Activated T-cell treated with anti-CD3 and anti-CD28 coated beads, Interleukin-2, amount 50 U/mL, for 4 hours (primary cell): ENCODE measurements around the gene CDKN2A. TPM values are rescaled to one million over a fixed set of nuclear protein-coding genes. Genes with fewer than 3 reads are reported as not detected.

Source experiments
- ATAC-seq, 2 donors: fragments of 200-7000 bp; cut with Tn5 transposase; one replicate each; pipeline ENCODE4 v1.10.0; 2021
- DNase-seq: peaks from one replicate; pipeline ENCODE4 v3.0.0-alpha.2; 2020
- H3K27me3 Mint-ChIP-seq: one replicate; pipeline ENCODE4 v1.8.0; 2021; ENCODE audit warnings: low read depth, mixed read lengths
- H3K36me3 Mint-ChIP-seq: one replicate; pipeline ENCODE4 v1.8.0; 2022; ENCODE audit warnings: mixed read lengths; ENCODE audit not compliant: insufficient read depth
- H3K4me1 Mint-ChIP-seq: one replicate; pipeline ENCODE4 v1.8.0; 2021; ENCODE audit warnings: low read depth, mixed read lengths
- H3K4me3 Mint-ChIP-seq: one replicate; pipeline ENCODE4 v1.8.0; 2021; ENCODE audit warnings: mild to moderate bottlenecking, moderate library complexity, mixed read lengths
- H3K9me3 Mint-ChIP-seq: one replicate; pipeline ENCODE4 v1.8.0; 2021; ENCODE audit warnings: mixed read lengths
- total RNA-seq, 3 donors: library from RNA; stranded (reverse); gene quantifications; one replicate each; pipeline ENCODE4 v1.2.1, GENCODE V29; 2021

The CDKN2A gene
- total RNA-seq, 3 donors from 2014 or later, result 1.2 to 2.7 (median 1.4) TPM

- peaks cover 9% of the 10 kb centered on the region for H3K4me1 Mint-ChIP-seq
- DNase-seq (no peak), ATAC-seq (no peak)
- H3K27me3 Mint-ChIP-seq, result peaks cover 11% of the 10 kb centered on the region
- H3K4me3 Mint-ChIP-seq, result peak overlapping the region; percentile 95
- H3K9me3 Mint-ChIP-seq, result no peaks in the 10 kb centered on the region
- no peaks in the 10 kb centered on the region for H3K36me3 Mint-ChIP-seq
Observed at GRCh38 chr9:21996438-21996837, 2.2 kb upstream of the CDKN2A start.

GRCh38 chr9:21995666-21996398 lies 1.6 kb upstream of the CDKN2A start:
- H3K4me1 Mint-ChIP-seq, result peaks cover 9% of the 10 kb centered on the region
- DNase-seq, result no peak
- no peaks in the 10 kb centered on the region for H3K36me3 Mint-ChIP-seq
- no peak for ATAC-seq
- H3K27me3 Mint-ChIP-seq, result peaks cover 10% of the 10 kb centered on the region
- H3K9me3 Mint-ChIP-seq, result no peaks in the 10 kb centered on the region
- H3K4me3 Mint-ChIP-seq, result peak overlapping the region; percentile 95

- Mint-ChIP-seq H3K4me3 (peak overlapping the region; percentile 95), H3K9me3 (no peaks in the 10 kb centered on the region), H3K27me3 (peaks cover 8% of the 10 kb centered on the region), H3K4me1 (peaks cover 9% of the 10 kb centered on the region), H3K36me3 (peaks cover 2% of the 10 kb centered on the region)
- ATAC-seq, result peak; percentile 68 to 70
- peak; percentile 55 for DNase-seq
Observed at GRCh38 chr9:21995006-21995665, 944 bp upstream of the CDKN2A start.

GRCh38 chr9:21994556-21995005 lies 389 bp upstream of the CDKN2A start, which contains the start of gene CDKN2B-AS1:
CDKN2B-AS1 (plus strand) TSS chr9:21994791.
- peaks cover 2% of the 10 kb centered on the region for H3K36me3 Mint-ChIP-seq
- DNase-seq, result no peak
- ATAC-seq, result peak; percentile 51 to 61
- peaks cover 10% of the 10 kb centered on the region for H3K27me3 Mint-ChIP-seq
- H3K4me3 Mint-ChIP-seq, result peak within 1 kb of the TSS; percentile 95
- H3K9me3 Mint-ChIP-seq, result no peaks in the 10 kb centered on the region
- peaks cover 9% of the 10 kb centered on the region for H3K4me1 Mint-ChIP-seq

GRCh38 chr9:21993007-21993406 lies 1.2 kb downstream of the CDKN2A start:
- peak overlapping the region; percentile 76 for H3K4me3 Mint-ChIP-seq
- ATAC-seq (no peak), DNase-seq (no peak)
- peaks cover 2% of the 10 kb centered on the region for H3K36me3 Mint-ChIP-seq
- H3K4me1 Mint-ChIP-seq, result peaks cover 9% of the 10 kb centered on the region
- no peaks in the 10 kb centered on the region for H3K9me3 Mint-ChIP-seq
- peaks cover 23% of the 10 kb centered on the region for H3K27me3 Mint-ChIP-seq

GRCh38 chr9:21991072-21991959 lies 2.9 kb downstream of the CDKN2A start:
- Mint-ChIP-seq H3K9me3 (no peaks in the 10 kb centered on the region), H3K36me3 (peaks cover 2% of the 10 kb centered on the region), H3K4me1 (peaks cover 10% of the 10 kb centered on the region), H3K27me3 (peaks cover 35% of the 10 kb centered on the region), H3K4me3 (no peak overlapping the region)
- ATAC-seq (no peak), DNase-seq (no peak)

- Mint-ChIP-seq H3K4me3 (no peak overlapping the region), H3K36me3 (peaks cover 2% of the 10 kb centered on the region), H3K4me1 (peaks cover 8% of the 10 kb centered on the region), H3K27me3 (peaks cover 43% of the 10 kb centered on the region), H3K9me3 (no peaks in the 10 kb centered on the region)
- no peak for ATAC-seq
- DNase-seq, result no peak
Observed at GRCh38 chr9:21989440-21990189, 4.6 kb downstream of the CDKN2A start.

GRCh38 chr9:21988056-21988990 lies 5.9 kb downstream of the CDKN2A start:
- Mint-ChIP-seq H3K27me3 (peaks cover 54% of the 10 kb centered on the region), H3K4me1 (peaks cover 3% of the 10 kb centered on the region), H3K4me3 (no peak overlapping the region), H3K36me3 (peaks cover 2% of the 10 kb centered on the region), H3K9me3 (no peaks in the 10 kb centered on the region)
- ATAC-seq (no peak), DNase-seq (no peak)

GRCh38 chr9:21985964-21986667 lies 8.1 kb downstream of the CDKN2A start:
- Mint-ChIP-seq H3K4me1 (peaks cover 1% of the 10 kb centered on the region), H3K27me3 (peaks cover 67% of the 10 kb centered on the region), H3K4me3 (no peak overlapping the region), H3K9me3 (no peaks in the 10 kb centered on the region), H3K36me3 (peaks cover 2% of the 10 kb centered on the region)
- ATAC-seq, result no peak
- DNase-seq, result no peak

GRCh38 chr9:21984101-21984500 lies 10.1 kb downstream of the CDKN2A start:
- no peaks in the 10 kb centered on the region for H3K9me3 Mint-ChIP-seq
- no peak for DNase-seq
- no peak for ATAC-seq
- H3K4me1 Mint-ChIP-seq, result peaks cover 1% of the 10 kb centered on the region
- H3K36me3 Mint-ChIP-seq, result no peaks in the 10 kb centered on the region
- H3K27me3 Mint-ChIP-seq, result peaks cover 67% of the 10 kb centered on the region
- no peak overlapping the region for H3K4me3 Mint-ChIP-seq

GRCh38 chr9:21983561-21983935 lies 10.6 kb downstream of the CDKN2A start:
- Mint-ChIP-seq H3K36me3 (no peaks in the 10 kb centered on the region), H3K27me3 (peaks cover 68% of the 10 kb centered on the region), H3K9me3 (no peaks in the 10 kb centered on the region), H3K4me3 (no peak overlapping the region), H3K4me1 (peaks cover 1% of the 10 kb centered on the region)
- ATAC-seq (no peak), DNase-seq (no peak)

GRCh38 chr9:21982861-21983560 lies 11.2 kb downstream of the CDKN2A start:
- no peak for DNase-seq
- H3K4me1 Mint-ChIP-seq, result peaks cover 1% of the 10 kb centered on the region
- ATAC-seq, result no peak
- H3K36me3 Mint-ChIP-seq, result no peaks in the 10 kb centered on the region
- H3K27me3 Mint-ChIP-seq, result peaks cover 65% of the 10 kb centered on the region
- H3K9me3 Mint-ChIP-seq, result no peaks in the 10 kb centered on the region
- no peak overlapping the region for H3K4me3 Mint-ChIP-seq
